Activated T-helper 1 cell treated with anti-CD3 and anti-CD28 coated beads, Interleukin-2, amount 50 U/mL, for 16 hours (primary cell): ENCODE data around the gene TCF12.

Experiments used
- DNase-seq, 2 donors: peaks; one replicate each; pipeline ENCODE4 v3.0.0-alpha.2; 2020; ENCODE audit warnings: low read depth in 1 of 2, low spot score in 1 of 2

The TCF12 gene

GRCh38 chr15:57015897-57016296, 97.5 kb downstream of the TCF12 start:
- DNase-seq = no peak

GRCh38 chr15:57017024-57017423, 98.6 kb downstream of the TCF12 start:
- DNase-seq = no peak

DNA sequence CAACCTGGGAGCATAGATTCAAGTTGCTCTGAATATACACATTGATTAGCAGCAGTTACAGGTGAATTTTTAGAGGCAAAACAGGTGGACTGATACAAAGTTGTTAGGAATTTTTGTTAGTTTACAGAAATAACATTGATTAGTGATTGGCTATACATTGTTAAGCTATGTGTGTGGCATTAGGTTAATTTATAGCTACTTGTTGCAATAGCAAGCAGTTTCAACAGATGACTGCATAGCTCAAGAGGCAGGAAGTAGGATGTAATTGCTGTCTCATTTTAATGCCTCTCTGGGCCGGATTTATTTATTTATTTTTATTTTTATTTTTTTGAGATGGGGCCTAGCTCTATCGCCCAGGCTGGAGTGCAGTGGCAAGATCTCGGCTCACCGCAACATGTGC, 99.7 kb downstream of the TCF12 start:
- no peak for DNase-seq

DNA sequence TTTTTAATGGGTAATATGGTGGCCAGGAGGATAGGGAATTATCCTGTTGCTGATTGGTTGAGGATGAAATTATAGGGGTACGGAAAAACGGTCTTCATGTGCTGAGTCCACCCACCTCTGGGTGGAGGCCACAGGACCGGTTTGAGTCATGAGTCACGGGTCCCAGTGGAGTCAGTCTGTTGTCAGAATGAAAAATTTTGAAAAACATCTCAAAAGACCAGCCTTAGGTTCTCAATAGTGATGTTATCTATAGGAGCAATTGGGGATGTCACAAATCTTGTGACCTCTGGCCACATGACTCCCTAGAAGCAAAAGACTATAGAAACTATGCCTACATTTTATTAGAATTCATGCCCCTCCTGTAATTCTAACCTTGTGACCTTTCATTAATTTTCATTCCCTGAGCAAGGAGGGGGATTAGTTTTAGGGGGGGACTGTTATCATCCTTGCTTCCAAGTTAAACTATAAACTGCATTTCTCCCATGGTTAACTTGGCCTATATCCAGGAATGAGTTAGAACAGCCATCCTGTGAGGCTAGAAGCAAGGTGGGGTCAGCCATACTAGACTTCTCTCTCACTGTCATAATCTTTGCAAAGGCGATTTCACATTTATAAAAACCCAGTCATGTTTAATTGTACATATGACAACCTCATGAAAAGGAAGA, 101.2 kb downstream of the TCF12 start:
- DNase-seq = no peak

DNA sequence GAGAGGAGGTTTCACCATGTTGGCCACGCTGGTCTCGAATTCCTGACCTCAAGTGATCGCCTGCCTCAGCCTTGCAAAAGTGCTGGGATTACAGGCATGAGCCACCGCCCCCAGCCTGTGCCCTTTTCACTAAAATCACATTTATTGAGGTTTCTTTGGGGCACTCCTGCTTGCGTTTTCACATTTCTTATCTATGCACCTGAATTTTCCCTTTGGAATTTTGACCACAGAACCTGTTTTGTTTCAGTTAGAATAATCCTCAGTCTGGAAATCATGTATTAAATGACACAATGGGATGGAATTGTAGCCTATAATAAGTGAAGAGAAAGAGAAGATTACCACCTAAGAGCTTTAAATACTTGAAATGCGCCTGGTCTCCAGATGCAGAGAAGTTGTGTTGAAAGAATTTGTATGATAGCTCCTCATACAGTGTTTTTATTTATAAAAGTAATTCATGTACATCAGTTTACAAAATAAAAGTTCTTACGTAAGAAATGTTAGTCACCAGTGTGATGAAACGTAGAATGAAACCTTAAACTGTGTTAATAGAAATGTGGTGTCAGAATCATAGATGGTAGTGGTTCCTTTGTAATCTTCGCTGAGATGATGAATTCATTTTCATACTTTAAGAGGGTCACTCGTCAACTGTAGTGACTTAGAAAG, 107.0 kb downstream of the TCF12 start:
- DNase-seq = no peak

- no peak for DNase-seq
These were observed 107.7 kb downstream of the TCF12 start for GRCh38 chr15:57026016-57026592.

- no peak for DNase-seq
These were observed 109.2 kb downstream of the TCF12 start for GRCh38 chr15:57027596-57027995.

- DNase-seq = no peak
These were observed 109.7 kb downstream of the TCF12 start for GRCh38 chr15:57028176-57028575.

DNA sequence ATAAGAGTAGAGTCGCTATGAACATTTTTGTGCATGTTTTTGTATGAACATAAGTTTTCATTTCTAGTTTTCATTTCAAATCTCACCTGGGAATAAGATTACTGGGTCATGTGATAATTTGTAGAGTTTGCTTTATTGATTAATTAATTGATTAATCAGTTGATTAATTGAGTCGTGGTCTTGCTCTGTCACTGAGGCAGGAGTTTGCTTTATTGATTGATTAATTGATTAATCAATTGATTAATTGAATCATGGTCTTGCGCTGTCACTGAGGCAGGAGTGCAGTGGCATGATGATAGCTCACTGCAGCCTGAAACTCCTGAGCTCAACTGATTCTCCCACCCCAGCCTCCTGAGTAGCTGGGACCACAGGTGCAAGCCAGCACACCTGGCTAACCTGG, 111.6 kb downstream of the TCF12 start:
- no peak for DNase-seq

DNA sequence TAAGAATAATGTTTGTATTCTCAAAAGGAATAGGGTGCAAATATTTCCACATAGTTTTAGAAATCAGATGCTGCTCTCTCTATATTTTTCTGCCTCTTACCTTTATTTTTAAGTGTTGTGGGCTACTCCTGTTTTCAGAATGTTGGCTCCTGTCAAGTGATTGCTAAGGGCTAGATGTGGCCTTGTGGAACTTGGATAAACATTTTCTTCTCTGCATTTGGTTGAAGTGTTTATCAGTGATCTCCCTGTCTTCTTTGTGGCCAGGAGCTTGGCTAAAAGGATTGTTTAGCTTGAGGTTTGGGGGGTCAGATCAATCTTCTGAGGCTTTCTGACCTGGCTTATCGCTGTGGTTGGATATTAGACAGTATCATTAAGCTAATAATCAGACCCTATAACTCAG, 112.6 kb downstream of the TCF12 start:
- DNase-seq = no peak

GRCh38 chr15:57031605-57032004, 113.2 kb downstream of the TCF12 start:
- DNase-seq = no peak

DNA sequence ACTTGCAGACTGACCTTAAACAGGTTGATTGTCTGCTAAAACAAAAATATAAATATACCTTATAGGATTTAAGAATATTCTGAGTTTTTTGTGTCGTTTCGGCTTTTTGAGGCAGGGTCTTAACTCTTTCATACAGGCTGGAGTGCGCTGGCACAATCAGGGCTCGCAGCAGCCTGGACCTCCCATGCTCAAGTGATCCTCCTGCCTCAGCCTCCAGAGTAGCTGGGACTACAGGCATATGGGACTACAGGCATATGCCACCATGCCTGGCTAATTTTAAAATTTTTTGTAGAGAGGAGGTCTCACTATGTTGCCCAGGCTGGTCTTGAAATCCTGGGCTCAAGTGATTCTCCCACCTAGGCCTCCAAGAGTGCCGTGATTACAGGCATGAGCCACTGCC, 113.9 kb downstream of the TCF12 start:
- DNase-seq = no peak

- DNase-seq = no peak
These were observed 115.4 kb downstream of the TCF12 start for GRCh38 chr15:57033715-57034439.

DNA sequence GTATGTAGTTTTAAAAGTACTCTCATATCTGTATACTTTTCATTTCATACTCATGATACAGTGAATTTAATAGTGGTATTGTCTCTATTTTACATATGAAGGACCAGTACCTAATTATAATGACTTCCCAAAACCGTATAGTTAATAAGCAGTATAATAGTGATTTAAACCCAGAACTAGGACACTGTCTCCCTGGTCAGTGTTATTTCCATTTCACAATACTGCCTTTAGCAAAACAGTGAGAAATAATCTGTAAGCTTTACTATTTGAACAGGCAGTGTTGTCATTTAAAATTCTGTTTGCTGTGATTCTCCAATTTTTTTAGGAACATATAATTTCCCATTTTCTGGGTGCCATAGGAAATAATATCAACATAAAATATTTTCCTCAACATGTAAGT, 116.2 kb downstream of the TCF12 start:
- DNase-seq = no peak

GRCh38 chr15:57035664-57036063, 117.2 kb downstream of the TCF12 start:
- no peak for DNase-seq

DNA sequence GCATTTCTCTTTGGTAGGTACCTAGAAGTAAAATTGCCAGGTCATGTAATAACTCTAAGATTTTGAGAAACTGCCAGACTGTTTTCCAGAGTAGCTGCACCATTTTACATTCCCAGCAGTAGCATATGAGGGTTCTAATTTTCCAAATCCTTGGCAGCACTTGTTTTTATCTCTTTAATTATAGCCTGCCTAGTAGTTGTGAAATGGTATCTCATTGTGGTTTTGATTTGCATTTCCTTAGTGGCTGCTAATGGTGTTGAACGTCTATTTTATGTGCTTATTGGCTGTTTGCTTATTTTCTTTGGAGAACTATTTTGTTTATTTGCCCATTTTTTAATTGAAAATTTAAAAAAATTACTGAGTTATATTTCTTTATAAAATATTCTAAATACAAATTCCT, 117.9 kb downstream of the TCF12 start:
- no peak for DNase-seq

- no peak for DNase-seq
These were observed 119.1 kb downstream of the TCF12 start for GRCh38 chr15:57037548-57037947.

GRCh38 chr15:57038040-57038439, 119.6 kb downstream of the TCF12 start:
- DNase-seq = no peak

DNA sequence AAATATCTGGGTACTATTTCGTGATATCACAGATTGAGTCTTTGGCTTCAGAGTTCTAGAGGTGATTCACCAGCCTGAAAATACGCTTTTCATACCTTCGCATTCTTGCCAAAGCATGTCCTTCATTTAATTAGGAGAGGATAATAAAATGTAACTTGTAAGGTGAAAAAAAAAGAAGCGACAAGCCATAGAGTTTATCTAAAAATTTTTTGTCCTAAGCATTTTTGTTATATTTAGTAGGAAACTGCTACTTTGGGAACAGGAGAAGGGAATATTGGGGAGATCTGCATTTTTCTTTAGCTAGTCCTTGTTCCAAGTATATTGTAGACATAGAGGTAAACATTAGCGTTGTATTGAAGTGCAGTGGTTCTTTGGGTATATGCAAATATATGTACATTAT, 120.1 kb downstream of the TCF12 start:
- no peak for DNase-seq

DNA sequence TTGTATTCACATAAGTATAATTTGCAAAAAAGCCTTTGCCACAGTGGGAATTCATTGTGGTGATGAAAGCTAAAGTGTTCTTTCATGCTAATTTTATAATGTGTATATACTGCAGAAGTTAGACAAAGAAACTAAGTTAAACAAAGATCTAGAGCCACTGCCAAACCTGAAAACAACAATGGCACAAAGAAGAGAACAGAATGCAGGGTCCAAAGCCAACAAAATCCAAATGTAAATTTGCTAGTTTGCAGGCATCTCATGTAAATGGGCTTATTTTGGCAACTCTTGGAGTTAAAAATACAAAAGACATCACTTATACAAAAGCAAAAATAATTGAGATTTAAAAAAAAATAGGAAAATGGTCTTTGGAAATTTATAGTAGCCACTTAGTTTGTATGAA, 123.0 kb downstream of the TCF12 start:
- DNase-seq = no peak

GRCh38 chr15:57044072-57044702, 125.7 kb downstream of the TCF12 start:
- DNase-seq = no peak

DNA sequence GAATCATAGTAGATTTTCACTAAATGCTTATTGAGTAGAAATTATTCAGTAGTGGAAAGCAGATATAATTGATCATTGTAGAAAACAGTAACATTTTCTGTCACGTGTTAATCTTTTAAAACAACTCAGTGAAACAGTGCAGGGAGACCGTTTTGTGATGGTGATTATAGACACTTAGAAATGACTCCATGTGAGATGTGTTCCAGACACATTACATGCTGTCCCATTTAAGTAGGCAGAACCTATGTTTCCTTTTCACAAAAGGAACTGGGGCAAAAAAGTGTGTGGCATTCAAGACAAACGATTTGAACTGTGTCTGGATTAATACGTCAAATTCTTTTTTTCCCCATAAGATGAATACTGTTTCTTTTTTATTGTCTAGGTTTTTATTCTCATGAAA, 126.5 kb downstream of the TCF12 start:
- no peak for DNase-seq
